GM04504 (cell line): ENCODE results near the gene DCX.

ENCODE experiments used
- DNase-seq: peaks from one replicate; pipeline ENCODE4 v3.0.0-alpha.2; 2012; ENCODE audit warnings: low read depth

The DCX gene

GRCh38 chrX:111302284-111302683, 109.7 kb downstream of the DCX start:
- DNase-seq: no peak

DNA sequence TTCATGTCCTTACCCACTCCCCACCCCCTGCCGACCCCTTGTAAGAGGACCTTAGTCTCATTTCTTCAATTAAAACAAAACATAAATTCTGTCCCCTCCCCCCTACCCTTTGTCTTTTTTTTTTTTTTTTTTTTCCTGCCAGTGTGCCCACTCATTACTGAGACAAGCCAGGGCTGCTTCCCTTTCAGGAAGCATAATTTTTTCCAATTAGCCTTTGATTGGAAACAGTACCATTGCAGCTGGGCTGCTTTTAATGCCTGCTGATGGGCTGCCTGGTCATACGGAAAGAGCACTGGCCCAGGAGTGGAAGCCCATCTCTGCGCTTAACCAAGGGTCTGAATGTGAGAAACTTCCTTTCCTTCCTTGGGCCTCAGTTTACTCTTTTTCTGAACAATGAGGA, 123.2 kb downstream of the DCX start:
- no peak for DNase-seq

- no peak for DNase-seq
Measured at GRCh38 chrX:111284631-111285293, 127.2 kb downstream of the DCX start.

DNA sequence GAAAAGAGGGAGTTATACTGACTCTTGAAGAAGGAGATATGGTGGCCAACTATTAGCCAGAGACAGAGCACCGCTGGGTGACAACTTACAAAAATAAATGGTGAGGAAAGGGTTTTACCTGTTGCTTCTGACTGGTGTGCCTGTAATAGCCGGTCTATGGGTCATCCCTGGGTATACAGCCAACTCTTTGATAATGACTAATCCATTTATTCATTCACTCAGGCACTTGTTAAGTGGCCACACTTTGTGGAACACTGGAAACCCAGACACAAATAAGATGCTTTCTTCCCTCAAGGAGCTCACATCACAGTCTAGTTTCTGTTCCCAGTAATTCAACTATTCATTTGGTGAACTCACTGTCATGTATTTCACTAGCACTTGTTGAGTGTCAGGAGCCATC, 128.5 kb downstream of the DCX start:
- no peak for DNase-seq

DNA sequence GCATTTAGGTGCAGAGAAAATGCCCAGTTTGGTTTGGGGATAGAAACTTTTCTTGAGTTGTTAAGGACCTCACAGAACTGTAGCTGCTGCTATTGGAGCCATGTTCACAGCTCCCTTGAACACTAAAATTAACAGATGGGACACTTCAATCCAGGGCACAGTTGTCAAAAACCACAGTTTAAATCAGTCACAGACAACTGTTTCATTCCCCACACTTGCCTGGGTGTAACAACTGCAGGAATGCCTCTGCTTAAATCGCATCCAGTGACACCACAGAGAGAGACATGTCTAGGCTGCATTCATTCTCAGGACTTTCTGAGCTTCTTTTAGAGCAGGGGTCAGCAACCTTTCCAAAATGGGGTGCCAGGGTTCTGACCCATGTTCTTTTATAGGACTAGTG, 129.0 kb downstream of the DCX start:
- DNase-seq: no peak

DNA sequence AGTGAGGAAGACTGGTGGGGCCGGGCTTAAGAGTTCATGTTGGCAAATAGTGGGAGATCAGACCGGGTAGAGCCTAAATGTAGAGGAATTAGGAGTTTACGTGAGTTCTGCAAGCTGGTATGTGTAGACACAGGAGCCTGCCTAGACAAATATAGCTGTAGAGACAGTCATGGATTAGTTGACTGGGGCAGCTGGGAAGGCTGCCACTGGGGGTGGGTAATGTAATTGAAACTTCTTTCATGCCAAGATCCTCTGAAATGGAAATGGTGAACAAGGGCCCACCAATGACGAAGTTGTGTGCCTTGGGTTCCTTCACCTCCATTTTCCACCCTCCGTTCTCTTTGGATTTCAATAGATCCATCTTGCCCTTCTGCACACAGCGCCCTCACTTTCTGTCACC, 129.9 kb downstream of the DCX start:
- no peak for DNase-seq

GRCh38 chrX:111270339-111270738, 141.7 kb downstream of the DCX start, which contains the start of gene CAPN6:
Gene CAPN6 (minus strand): TSS chrX:111270483. CDS start chrX:111263936, 6,547 bp downstream.
- no peak for DNase-seq

- DNase-seq: no peak
Measured at GRCh38 chrX:111268506-111268905, 143.5 kb downstream of the DCX start.

GRCh38 chrX:111265486-111265885, 146.5 kb downstream of the DCX start:
- no peak for DNase-seq

- no peak for DNase-seq
Measured at GRCh38 chrX:111264385-111264784, 147.6 kb downstream of the DCX start.

DNA sequence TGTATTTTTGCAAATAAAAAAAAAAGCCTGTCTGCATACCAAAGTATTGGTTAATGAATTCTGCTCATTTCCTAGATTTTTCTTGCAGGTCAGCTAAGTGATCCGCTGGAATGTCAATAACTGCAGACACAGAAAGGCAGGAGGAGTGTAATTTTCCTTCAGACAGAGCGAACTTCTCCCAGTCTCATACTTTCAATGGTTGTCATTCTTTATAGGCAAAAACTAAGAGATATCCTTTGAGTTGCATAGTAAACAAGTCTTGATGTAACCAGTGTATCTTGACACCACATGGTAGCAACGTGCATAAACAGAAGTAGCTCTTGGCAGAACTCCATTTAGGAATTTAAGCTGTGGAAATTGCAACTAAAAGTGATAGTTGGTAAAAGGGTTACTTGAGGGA, 149.9 kb downstream of the DCX start:
- DNase-seq: peak; percentile 7

DNA sequence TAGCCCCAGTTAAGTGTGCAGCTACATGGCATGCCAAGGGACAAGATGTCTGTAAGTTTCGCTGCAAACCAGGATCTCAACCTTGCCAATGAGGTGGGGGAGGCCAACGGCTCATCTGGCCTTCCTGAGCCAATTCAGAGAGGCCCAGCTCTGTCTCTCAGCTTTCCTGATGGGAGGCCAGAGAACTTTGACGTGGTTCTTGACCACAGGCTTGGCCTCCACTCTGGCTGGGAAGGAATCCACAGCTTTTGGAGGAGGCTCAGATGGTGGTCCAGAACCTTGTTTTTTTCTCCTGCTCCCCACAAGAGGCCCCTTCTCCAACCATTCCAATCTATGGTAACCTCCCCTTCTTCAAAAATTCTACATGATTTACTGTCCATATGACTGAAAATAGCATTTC, 151.5 kb downstream of the DCX start:
- DNase-seq: no peak

DNA sequence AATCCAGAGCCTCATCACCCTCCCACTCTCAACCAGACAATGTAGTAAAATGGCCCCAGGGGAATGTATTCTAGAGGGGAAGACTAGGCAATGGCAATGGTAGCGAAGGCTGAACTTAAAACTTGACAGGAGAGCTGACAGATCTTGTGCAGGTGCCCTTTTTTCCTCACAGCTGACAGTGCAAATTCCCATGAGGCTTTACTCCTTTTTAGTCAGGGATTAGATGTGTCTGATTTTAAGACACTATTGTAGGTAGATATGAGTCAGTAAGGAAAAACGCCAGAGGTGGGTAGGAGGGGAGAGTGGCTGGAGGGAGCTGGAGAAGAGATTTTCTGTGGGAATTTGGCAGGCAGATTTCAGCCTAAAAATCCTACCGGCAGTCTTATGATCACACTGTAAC, 152.4 kb downstream of the DCX start:
- DNase-seq: no peak

DNA sequence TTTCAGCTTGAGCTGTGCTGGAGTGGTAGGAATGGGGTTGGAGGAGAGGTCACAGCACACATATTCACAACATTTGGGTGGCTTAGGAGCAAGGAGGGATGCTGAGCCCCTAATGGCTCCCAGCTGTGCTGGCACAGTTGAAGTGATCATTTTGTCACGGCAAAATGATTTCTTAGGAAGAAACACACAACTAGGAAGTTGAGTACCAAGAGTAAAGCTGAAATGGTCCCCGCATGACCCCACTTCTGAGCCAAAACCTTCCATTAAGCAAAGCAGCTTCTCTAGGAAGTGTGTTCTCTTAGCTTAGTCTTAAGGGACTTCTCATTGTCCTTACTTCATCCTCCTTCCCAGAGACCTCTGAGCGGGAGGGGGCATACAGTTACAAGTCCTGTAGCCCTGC, 154.3 kb downstream of the DCX start:
- no peak for DNase-seq

DNA sequence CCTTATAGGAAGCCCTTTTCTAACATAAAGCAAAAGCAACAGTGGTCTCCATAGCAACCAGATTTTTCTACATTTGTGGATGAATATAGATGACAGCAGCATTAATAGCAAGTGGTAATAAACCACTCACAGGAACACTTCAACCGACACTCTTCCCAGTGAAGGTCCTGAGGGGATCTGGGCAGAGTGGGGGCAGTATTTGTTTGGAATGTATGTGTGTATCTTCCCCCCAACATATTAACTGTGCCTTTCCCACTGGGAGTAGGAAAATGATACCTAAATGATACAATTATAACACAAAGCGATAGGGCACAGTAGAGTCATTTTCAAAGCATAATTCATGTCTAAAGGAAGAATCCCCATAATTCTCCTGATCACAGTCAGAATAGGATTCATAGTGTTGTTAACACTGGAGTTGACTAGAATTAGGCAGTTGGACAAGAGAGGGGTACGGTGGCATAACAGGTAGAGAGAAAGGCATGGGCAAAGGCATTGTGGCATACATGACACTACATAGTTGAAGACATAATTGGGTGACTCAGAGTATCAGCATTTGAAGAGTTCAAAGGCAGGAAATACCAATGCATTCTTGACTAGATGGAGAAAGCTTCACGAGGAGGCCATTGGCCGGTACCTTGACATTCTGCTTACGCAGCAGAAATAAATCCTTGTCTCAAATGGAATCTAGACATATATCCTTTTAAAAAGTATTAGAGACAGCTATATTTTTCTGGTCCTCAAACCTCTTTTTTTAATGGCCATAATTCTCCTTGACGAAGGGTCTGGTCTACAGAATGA, 156.9 kb downstream of the DCX start:
- DNase-seq: no peak

DNA sequence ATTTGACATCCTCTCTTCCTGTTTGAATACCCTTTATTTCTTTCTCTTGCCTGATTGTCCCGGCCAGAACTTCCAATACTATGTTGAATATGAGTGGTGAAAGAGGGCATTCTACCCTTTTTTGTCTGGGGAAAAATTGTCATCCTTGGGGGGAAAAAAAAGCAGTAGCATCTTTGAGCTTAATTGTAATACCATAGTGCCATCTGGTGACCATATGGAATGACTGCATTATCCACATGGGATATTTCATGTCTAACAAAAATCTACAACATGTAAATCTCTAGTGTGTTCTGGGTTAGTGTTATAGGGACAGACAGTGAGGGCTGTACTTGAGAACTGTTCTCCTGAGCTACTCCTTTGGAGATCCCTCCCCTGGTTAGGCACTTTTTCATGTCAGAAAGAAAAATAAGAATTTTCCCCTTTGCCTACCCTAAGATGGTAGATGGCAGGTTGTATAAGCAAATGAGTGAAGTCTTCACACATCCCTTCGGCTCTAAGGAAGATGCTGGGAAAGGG, 167.7 kb downstream of the DCX start:
- no peak for DNase-seq
